GM12891 (cell line): ENCODE data around the gene MAGEA12.
"Not testable (repeated sequence)": the region's sequence is repeated elsewhere in the genome, so short reads cannot be mapped to it uniquely, and the experiment has no call there.

Experiments
- PAX5 ChIP-seq: IDR thresholded peaks from 2 replicates; pipeline ENCODE4 v1.6.1; 2011; ENCODE audit warnings: low read length, moderate library complexity, mild to moderate bottlenecking; ENCODE audit not compliant: insufficient read depth, severe bottlenecking
- POLR2A ChIP-seq: IDR thresholded peaks from 2 replicates; pipeline ENCODE4 v1.6.1; 2011; ENCODE audit warnings: low read depth, low read length, control low read depth
- POLR2AphosphoS5 ChIP-seq: IDR thresholded peaks from 2 replicates; pipeline ENCODE4 v1.6.1; 2011; ENCODE audit warnings: low read depth, low read length, control low read depth
- POU2F2 ChIP-seq: IDR thresholded peaks from 2 replicates; pipeline ENCODE4 v1.6.1; 2011; ENCODE audit warnings: low read depth, mild to moderate bottlenecking, control low read depth, low read length, moderate library complexity
- SPI1 ChIP-seq: IDR thresholded peaks from 2 replicates; pipeline ENCODE4 v1.6.1; 2011; ENCODE audit warnings: low read depth, low read length, control low read depth
- TAF1 ChIP-seq: IDR thresholded peaks from 2 replicates; pipeline ENCODE4 v1.6.1; 2011; ENCODE audit warnings: low read depth, low read length, control low read depth

DNA sequence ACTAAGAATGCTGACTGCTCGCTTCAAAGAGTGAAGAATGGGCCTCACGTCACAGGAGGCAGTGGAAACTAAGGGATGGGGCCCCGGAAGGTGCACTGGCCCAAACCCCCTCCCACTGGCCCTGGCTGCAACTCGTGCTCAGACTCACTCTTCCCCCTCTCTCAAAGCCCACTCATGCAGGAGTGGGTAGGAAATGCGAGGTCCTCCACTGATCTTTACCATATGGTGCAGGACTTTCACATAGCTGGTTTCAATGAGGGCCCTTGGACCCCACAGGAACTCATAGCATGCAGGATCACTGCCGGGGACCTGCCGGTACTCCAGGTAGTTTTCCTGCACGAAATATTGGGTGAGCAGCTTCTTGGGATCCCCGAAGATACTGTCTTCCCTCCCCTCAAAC is 33.0 kb downstream of the MAGEA12 start:
- not testable (repeated sequence) for TF ChIP-seq POLR2A, TAF1, POLR2AphosphoS5, SPI1, POU2F2, PAX5
